CD4-positive, alpha-beta T cell treated with Interleukin-6 at 100 ng/mL for 8 hours (primary cell): ENCODE measurements around the gene RPL15.
"Not testable (repeated sequence)": the region's sequence is repeated elsewhere in the genome, so short reads cannot be mapped to it uniquely, and the experiment has no call there.

Experiments used
- DNase-seq: peaks from one replicate; pipeline ENCODE4 v3.0.0-alpha.2; 2020; ENCODE audit warnings: mixed read lengths, low spot score

RPL15 gene

DNA sequence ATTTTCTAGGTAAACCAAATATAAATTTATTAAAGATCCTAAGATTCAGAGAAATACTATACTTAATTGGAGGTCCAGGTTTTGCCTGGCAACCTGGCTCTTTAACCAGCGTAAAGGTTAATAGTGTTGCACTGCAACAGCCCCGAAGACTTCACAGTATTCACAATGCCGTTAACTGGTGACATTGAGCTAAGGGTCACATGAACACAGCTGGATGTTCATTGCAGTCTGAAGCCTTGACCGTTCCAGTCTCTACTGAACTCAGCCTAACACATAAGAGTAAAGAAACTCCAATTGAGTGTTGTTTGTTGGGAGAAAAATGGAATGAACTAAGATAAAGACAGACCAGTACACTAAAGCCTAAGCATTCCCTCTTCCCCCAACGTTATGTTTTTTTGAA lies 27.0 kb upstream of the RPL15 start:
- no peak for DNase-seq

DNA sequence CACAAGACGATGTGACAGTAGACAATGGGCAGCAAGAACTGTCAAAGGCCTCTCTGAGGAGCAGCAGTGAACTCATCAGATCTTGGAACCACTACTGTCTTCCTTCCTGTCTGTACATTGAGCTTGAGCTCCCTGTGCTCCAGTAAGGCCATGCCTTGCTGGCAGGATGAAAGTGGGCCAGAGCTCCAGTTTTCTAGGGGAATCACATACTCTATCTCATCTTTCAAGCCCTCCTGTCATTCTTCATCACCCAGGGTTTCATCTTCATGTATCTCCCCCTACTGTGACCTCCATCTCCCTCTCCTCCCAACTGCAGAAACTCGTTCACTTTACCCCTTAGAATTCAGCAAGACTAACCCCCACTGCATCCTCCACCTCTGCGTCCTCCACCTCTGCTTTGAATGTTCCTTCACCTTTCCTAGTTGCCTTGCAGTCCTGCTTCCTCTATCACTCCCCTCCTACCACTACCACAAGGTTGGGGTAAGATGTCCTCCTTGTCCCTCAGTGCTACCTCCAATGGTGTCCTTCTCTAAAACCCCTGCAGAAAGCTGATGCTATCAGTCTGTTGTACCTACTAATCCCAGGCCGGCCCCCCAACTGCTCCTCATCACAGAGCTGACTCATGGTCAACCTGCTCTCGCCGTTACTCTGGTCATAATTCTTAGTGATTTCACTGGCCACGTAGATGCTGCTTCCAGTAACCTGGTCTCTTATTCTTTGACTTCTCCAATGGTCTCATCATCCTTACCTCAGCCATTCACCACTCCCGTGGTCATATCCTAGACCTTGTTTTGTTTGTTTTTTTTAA lies 22.5 kb upstream of the RPL15 start:
- DNase-seq: no peak

GRCh38 chr3:23895181-23895580 lies 21.8 kb upstream of the RPL15 start:
- no peak for DNase-seq

GRCh38 chr3:23900744-23901143 lies 16.2 kb upstream of the RPL15 start:
- DNase-seq: no peak

GRCh38 chr3:23904545-23904944 lies 12.4 kb upstream of the RPL15 start:
- DNase-seq: no peak

- no peak for DNase-seq
Measured at GRCh38 chr3:23909341-23909740, 7.6 kb upstream of the RPL15 start.

- DNase-seq: no peak
Measured at GRCh38 chr3:23911397-23911796, 5.5 kb upstream of the RPL15 start.

DNA sequence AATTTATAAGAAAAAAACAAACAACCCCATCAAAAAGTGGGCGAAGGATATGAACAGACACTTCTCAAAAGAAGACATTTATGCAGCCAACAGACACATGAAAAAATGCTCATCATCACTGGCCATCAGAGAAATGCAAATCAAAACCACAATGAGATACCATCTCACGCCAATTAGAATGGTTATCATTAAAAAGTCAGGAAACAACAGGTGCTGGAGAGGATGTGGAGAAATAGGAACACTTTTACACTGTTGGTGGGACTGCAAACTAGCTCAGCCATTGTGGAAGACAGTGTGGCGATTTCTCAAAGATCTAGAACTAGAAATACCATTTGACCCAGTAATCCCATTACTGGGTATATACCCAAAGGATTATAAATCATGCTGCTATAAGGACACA lies 4.6 kb upstream of the RPL15 start:
- DNase-seq: not testable (repeated sequence)

- no peak for DNase-seq
Measured at GRCh38 chr3:23913182-23913581, 3.8 kb upstream of the RPL15 start.

DNA sequence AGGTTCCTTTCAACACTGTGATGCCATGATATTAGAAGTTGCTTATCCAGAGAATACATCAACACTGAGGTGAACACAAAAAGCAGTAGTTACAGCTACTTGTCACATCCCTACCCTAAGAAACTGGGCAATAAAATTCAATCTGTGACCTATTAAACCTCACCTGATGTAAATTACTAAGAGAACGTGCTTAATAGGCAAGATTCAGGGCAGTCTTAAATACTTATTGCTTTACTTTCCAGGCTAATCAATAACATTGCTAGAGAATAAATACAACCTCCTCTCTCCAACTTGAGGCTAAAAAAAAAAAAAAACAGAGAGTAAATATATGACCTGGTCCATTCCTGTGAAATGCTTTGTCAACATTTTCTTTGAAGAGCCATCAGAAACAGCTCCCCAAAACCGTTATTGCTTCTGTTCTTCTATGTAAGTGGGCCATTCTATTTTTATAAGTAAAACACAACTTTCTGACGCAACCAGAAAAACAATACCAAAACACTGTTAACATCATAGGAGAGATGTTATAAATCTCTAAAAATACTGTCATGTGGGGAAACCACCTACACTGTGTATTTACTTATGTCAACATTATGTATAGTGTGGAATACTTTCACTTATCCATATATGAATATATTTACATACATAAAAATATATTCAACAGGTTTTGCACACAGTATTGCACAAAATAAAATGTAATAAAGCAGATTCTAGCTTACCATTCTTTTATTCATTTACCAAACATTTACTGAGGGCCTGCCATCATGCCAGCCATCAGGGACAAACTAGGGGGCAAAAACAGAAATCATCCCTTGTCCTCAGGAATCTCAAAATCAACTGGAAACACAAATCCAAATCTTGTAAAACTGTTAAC lies 2.8 kb upstream of the RPL15 start:
- no peak for DNase-seq

- DNase-seq: no peak
Measured at GRCh38 chr3:23915537-23916108, 1.3 kb upstream of the RPL15 start.

DNA sequence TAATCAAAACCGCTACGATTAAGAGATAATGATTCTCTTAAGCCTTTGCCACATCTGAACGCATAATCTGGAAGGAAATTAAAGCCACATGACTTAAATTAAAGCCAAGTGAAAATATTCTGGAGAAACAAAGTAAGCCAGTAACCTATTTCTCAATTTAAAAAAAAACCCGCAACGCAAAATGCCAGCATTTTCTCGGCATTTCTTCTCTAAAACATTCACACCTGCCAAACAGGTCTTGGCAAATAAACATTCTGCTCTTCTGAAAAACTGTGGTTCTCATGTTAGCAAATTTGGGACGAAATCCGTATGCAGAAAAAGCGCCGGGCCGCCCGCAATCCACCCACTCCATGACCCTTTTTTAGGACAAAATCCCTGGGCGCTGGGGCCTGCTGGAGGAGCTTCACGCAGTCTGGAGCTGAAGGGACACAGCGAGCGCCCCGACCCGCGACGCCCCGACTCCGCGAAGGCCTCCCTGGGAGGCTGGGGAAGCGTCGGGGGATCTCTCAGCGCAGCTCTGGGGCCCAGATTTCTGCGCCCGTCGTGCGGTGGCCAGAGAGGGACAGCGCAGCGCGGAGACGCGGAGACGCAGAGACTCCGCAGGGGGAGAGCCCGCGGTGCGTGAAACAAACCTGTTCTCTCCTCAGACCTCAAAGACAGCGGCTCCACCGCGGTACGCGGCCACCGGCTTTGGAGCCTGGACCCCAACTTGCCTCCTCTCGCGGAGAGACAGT lies 613 bp upstream of the RPL15 start:
- DNase-seq: no peak

- DNase-seq: not testable (repeated sequence)
Measured at GRCh38 chr3:23917679-23918303, 859 bp downstream of the RPL15 start.

- DNase-seq: not testable (repeated sequence)
Measured at GRCh38 chr3:23918331-23918730, 1.4 kb downstream of the RPL15 start.

- DNase-seq: no peak
Measured at GRCh38 chr3:23919628-23920027, 2.7 kb downstream of the RPL15 start.

DNA sequence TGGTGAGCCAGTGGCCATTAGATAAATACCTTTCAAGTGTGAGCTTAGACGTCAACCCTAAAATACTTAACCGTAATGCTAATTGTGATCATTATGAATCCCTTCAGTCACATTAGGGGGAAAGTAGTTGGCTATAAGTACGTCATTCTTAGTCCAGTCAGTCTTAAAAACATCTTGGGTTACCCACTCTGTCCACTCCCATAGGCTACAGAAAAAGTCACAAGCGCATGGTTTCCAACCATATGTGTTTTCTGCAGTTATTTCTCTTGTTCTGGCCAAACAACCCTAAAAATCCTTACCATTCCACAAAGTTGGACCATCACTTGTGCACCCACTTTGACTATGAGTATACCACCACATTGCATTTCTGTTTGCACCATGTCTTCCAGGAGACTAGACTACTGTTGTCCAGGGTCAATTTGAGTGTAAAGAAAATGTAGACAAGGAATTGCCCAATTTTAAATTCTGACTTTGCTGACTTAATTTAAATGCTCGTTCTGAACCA lies 3.3 kb downstream of the RPL15 start:
- DNase-seq: no peak

DNA sequence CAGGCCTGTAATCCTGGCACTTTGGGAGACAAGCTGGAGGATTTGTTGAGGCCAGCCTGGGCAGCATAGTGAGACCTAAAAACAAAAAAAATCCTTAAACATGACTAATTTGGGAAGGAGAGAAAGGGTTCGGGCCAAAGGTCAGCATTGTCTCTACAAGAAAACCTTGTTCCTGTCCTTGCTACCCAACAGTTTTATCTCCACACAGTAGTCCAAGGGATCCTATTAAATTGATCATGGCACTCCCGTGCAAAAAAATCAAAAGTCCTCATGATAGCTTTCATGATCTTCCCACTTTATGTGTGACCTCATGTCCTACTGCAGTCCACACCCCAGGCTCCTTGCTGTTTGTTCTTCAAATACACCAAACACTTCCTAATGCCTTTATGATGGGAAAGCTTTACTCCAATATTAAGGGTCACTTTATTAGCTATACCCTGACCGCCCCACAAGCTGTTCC lies 4.2 kb downstream of the RPL15 start:
- DNase-seq: no peak

DNA sequence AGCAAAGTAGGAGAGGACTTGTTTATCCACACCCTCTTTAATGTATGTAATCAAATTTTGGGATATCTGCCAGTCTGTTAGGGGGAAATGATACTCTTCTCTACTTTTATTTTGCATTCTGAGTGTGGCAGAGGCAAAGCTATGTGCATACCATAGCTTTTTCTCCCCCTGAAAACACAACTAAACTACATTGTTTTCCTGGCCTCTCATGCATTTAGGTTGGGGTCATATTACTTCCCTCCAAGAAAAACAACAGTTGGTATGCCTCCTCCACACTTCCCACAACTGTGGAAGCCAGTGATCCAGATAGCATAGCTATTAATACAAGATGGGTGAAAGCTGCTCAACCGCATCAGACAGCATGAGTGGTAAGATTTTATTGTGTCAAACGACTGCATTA lies 6.9 kb downstream of the RPL15 start:
- no peak for DNase-seq

DNA sequence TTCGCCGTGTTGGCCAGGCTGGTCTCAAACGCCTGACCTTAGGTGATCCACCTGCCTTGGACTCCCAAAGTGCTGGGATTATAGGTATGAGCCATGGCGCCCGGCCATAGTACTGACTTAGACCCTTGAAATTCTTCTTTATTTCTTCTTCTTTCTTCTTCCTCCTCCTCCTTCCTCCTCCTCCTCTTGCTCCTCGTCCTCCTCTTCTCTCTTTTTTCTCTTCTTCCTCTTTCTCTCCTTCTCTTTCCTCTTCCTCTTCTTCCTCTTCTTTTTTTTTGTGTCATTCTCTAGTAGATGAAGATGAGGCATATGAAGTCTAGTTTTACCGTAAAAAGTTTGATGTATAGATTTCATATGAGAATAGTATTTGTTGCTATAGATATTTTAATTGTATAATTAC lies 9.3 kb downstream of the RPL15 start:
- no peak for DNase-seq

DNA sequence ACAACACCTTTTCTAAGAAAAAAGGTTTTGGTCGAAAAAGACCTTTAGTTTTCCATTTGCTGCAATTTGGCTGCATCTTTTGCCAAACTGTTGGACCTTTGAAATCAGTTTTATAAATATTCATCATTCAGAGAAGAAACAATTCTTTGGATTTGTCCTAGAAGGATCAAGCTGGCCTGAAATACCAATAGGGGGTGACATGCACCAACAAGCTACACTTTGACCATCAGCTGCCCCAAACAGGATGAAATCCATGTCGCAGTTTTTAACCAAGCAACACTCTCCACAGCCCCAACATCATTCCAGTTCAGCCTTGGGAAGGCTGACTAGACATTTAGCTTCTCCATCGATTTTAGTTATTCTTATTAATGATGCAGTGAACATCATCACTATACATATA lies 9.8 kb downstream of the RPL15 start:
- no peak for DNase-seq

- DNase-seq: no peak
Measured at GRCh38 chr3:23928524-23928923, 11.6 kb downstream of the RPL15 start.
